Panc1 (cell line): ENCODE data around the gene KLHDC3. TPM values are rescaled to one million over a fixed set of nuclear protein-coding genes. Genes with fewer than 3 reads are reported as not detected.

Experiments used
- ATAC-seq: fragments of 200-7000 bp; cut with Tn5 transposase; 2 replicates; pipeline ENCODE4 v1.9.1; 2020; ENCODE audit warnings: mild to moderate bottlenecking, moderate library complexity
- BruUV-seq: library from RNA; stranded (reverse); fragments of 400-500 nt; replicated peaks from 2 replicates; lab custom pipeline; 2021; lab: Mats Ljungman, UMichigan
- CTCF ChIA-PET: fragments of 300-600 bp; sonication (Branson Sonifier 250); formaldehyde crosslinking; loops from one replicate; lab custom pipeline; 2022; ENCODE audit warnings: antibody characterized with exemption; lab: Charles Lee
- POLR2A ChIA-PET: fragments of 300-600 bp; sonication (Branson Sonifier 250); formaldehyde crosslinking; loops from one replicate; lab custom pipeline; 2022; ENCODE audit warnings: antibody characterized with exemption; lab: Charles Lee
- DNase-seq: peaks from one replicate; pipeline ENCODE4 v3.0.0-alpha.2; 2010; ENCODE audit warnings: low read depth, low spot score
- H3K27ac ChIP-seq: 2 replicates; pipeline ENCODE4 v1.5.1; 2011; ENCODE audit warnings: mild to moderate bottlenecking, low read length, inconsistent platforms
- H3K27me3 ChIP-seq: fragments of 200-500 bp; sonication (Bioruptor generic); 2 replicates; pipeline ENCODE4 v1.6.0; 2014; ENCODE audit warnings: low read length, inconsistent platforms; ENCODE audit not compliant: control insufficient read depth, insufficient read depth
- H3K36me3 ChIP-seq: fragments of 200-500 bp; sonication (Bioruptor generic); 2 replicates; pipeline ENCODE4 v1.5.1; 2014; ENCODE audit warnings: inconsistent platforms, mild to moderate bottlenecking, low read length, moderate library complexity; ENCODE audit not compliant: control insufficient read depth, insufficient read depth
- H3K4me1 ChIP-seq: 2 replicates; pipeline ENCODE4 v1.5.1; 2011; ENCODE audit warnings: inconsistent platforms, mild to moderate bottlenecking, low read length, moderate library complexity; ENCODE audit not compliant: control insufficient read depth, insufficient read depth
- H3K4me3 ChIP-seq, 2 experiments: 2 replicates each; pipeline ENCODE4 v1.5.1; 2011 to 2012; ENCODE audit warnings: low read depth in 2 of 2, low read length in 2 of 2, mild to moderate bottlenecking in 2 of 2, inconsistent platforms in 1 of 2, moderate library complexity in 1 of 2
- H3K9me3 ChIP-seq: fragments of 200-500 bp; sonication (Bioruptor generic); 2 replicates; pipeline ENCODE4 v1.5.1; 2014; ENCODE audit warnings: low read depth, mild to moderate bottlenecking, inconsistent platforms, low read length, moderate library complexity; ENCODE audit not compliant: control insufficient read depth, insufficient read depth
- CTCF ChIP-seq: fragments of 450-650 bp; IDR thresholded peaks from 2 replicates; pipeline ENCODE4 v1.5.1; 2017; ENCODE audit warnings: mild to moderate bottlenecking
- POLR2AphosphoS5 ChIP-seq: IDR thresholded peaks from 2 replicates; pipeline ENCODE4 v1.6.1; 2012; ENCODE audit warnings: mild to moderate bottlenecking, low read depth, low read length, moderate library complexity
- SIN3A ChIP-seq: IDR thresholded peaks from 2 replicates; pipeline ENCODE4 v1.6.1; 2012; ENCODE audit warnings: low read depth, mild to moderate bottlenecking, low read length, moderate library complexity, borderline replicate concordance; ENCODE audit not compliant: insufficient read depth
- TCF7L2 ChIP-seq: IDR thresholded peaks from 2 replicates; pipeline ENCODE4 v1.6.1; 2011; ENCODE audit warnings: mild to moderate bottlenecking, low read depth, low read length, inconsistent platforms
- in situ Hi-C: cut with HindIII; loops from 2 replicates; pipeline ENCODE4 v1.10.0; 2016; ENCODE audit warnings: low sequenced_read_pairs, low pct_unique_long_range_greater_than_20kb
- intact Hi-C: fragments of 100-400 bp; cut with micrococcal nuclease; formaldehyde crosslinking; loops from one replicate; pipeline ENCODE4 v1.10.0; 2022; ENCODE audit not compliant: unreplicated experiment
- total RNA-seq: library from RNA; stranded (reverse); gene quantifications from one replicate; pipeline ENCODE4 v1.2.1, GENCODE V29; 2021; ENCODE audit not compliant: unreplicated experiment
- TF ChIP-seq, protein P1 (sequence below), 2 experiments: IDR thresholded peaks; 2 replicates each; pipeline ENCODE4 v1.6.1; 2011 to 2012; ENCODE audit warnings: low read depth in 2 of 2, control low read depth in 1 of 2, low read length in 1 of 2, mild to moderate bottlenecking in 1 of 2, moderate library complexity in 1 of 2; ENCODE audit not compliant: insufficient read depth in 1 of 2

Gene KLHDC3
- total RNA-seq, 1 experiment from 2014 or later, result 60.9 TPM

- Histone ChIP-seq H3K27me3 (no peaks in the 10 kb centered on the region), H3K36me3 (peaks cover 3% of the 10 kb centered on the region; the same call in 1 of the 2 replicates), H3K4me1 (peaks cover 6% of the 10 kb centered on the region), H3K27ac (no peak overlapping the region), H3K9me3 (no peaks in the 10 kb centered on the region), H3K4me3 (no peak overlapping the region)
- no TSS peak for BruUV-seq
- in situ Hi-C loops (no loop called here), intact Hi-C loops (loop anchor here (10.0 kb wide), 1 partner anchor 65 kb away; no protein-coding TSS in a partner anchor)
- ATAC-seq, result no peak
- ChIA-PET CTCF (no interaction called here), POLR2A (no interaction called here)
- TF ChIP-seq CTCF (no peak), POLR2AphosphoS5 (no peak), TCF7L2 (no peak), SIN3A (no peak)
- TF ChIP-seq, protein P1, sequence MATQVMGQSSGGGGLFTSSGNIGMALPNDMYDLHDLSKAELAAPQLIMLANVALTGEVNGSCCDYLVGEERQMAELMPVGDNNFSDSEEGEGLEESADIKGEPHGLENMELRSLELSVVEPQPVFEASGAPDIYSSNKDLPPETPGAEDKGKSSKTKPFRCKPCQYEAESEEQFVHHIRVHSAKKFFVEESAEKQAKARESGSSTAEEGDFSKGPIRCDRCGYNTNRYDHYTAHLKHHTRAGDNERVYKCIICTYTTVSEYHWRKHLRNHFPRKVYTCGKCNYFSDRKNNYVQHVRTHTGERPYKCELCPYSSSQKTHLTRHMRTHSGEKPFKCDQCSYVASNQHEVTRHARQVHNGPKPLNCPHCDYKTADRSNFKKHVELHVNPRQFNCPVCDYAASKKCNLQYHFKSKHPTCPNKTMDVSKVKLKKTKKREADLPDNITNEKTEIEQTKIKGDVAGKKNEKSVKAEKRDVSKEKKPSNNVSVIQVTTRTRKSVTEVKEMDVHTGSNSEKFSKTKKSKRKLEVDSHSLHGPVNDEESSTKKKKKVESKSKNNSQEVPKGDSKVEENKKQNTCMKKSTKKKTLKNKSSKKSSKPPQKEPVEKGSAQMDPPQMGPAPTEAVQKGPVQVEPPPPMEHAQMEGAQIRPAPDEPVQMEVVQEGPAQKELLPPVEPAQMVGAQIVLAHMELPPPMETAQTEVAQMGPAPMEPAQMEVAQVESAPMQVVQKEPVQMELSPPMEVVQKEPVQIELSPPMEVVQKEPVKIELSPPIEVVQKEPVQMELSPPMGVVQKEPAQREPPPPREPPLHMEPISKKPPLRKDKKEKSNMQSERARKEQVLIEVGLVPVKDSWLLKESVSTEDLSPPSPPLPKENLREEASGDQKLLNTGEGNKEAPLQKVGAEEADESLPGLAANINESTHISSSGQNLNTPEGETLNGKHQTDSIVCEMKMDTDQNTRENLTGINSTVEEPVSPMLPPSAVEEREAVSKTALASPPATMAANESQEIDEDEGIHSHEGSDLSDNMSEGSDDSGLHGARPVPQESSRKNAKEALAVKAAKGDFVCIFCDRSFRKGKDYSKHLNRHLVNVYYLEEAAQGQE (IDR thresholded peaks at IDR 0.05; ENCODE audit: insufficient read depth in 1 of 2, low read depth in 2 of 2, low read length in 1 of 2), result no peak
- DNase-seq, result no peak
Observed at GRCh38 chr6:42969934-42970333, 44.1 kb upstream of the KLHDC3 start.

GRCh38 chr6:42970871-42971612, 43.0 kb upstream of the KLHDC3 start:
- TF ChIP-seq TCF7L2, result no peak
- TF ChIP-seq, protein P1 (IDR thresholded peaks at IDR 0.05; ENCODE audit: insufficient read depth in 1 of 2, low read depth in 2 of 2, low read length in 1 of 2), result no peak
- TF ChIP-seq CTCF, result no peak
- TF ChIP-seq POLR2AphosphoS5, result no peak
- TF ChIP-seq SIN3A, result no peak
- Histone ChIP-seq H3K27ac (0 out of 2 replicates have a peak overlapping the region, but pooled peaks have one; percentile 7), H3K36me3 (no peaks in the 10 kb centered on the region), H3K4me1 (peaks cover 6% of the 10 kb centered on the region), H3K4me3 (no peak overlapping the region), H3K9me3 (no peaks in the 10 kb centered on the region), H3K27me3 (no peaks in the 10 kb centered on the region)
- intact Hi-C loops (no loop called here), in situ Hi-C loops (no loop called here)
- no peak for DNase-seq
- ChIA-PET POLR2A (interaction anchor here (0.8 kb wide), 1 partner anchor 9 kb away, joined by 4 read pairs; no protein-coding TSS in a partner anchor), CTCF (interaction anchor here (0.8 kb wide), 1 partner anchor 52 kb away, joined by 5 read pairs; no protein-coding TSS in a partner anchor)
- no TSS peak for BruUV-seq
- peak; percentile 45 for ATAC-seq
